ENCODE data around the gene HLF. TPM values are rescaled to one million over a fixed set of nuclear protein-coding genes. Genes with fewer than 3 reads are reported as not detected.

HLF gene
- total and polyA plus RNA-seq, 2 donors (not counting 1 experiment from before 2014, with no cell fraction given), result 0.10 TPM; not detected in 1

GRCh38 chr17:55321427-55322060, 56.8 kb downstream of the HLF start:
- TF ChIP-seq CTCF (IDR thresholded peaks at IDR 0.05), result no peak

GRCh38 chr17:55322453-55322985, 57.8 kb downstream of the HLF start:
- Mint-ChIP-seq H3K27me3 (peaks cover 7% of the 10 kb centered on the region), H3K4me1 (no peaks in the 10 kb centered on the region), H3K9me3 (ENCODE audit: insufficient read depth) (no peaks in the 10 kb centered on the region), H3K4me3 (no peak overlapping the region), H3K27ac (no peak overlapping the region)
- Histone ChIP-seq H4K20me1 (ENCODE audit: control insufficient read depth, insufficient read depth, low read length, poor library complexity, severe bottlenecking) (no peaks in the 10 kb centered on the region), H3K27me3 (replicated peaks in 1 of 4; ENCODE audit: control extremely low read depth in 1 of 4, control insufficient read depth in 3 of 4, insufficient read depth in 4 of 4, low read length in 3 of 4) (peaks cover 0 to 4% (median 0%) of the 10 kb centered on the region in 4 experiments), H3K36me3 (replicated peaks in 1 of 2; ENCODE audit: control extremely low read depth in 1 of 2, control insufficient read depth in 1 of 2, extremely low read depth in 1 of 2, insufficient read depth in 2 of 2, low read length in 1 of 2) (no peaks in the 10 kb centered on the region), H3K4me2 (replicated peaks; ENCODE audit: low read depth, low read length, poor library complexity, severe bottlenecking) (no peak overlapping the region), H3K27ac (ENCODE audit: low read length in 2 of 2) (no peak overlapping the region), H3K4me3 (ENCODE audit: control extremely low read depth in 1 of 5, extremely low read depth in 1 of 5, insufficient read depth in 1 of 5, low read depth in 2 of 5, low read length in 4 of 5) (no peak overlapping the region), H2AFZ (ENCODE audit: insufficient read depth, low read depth, low read length, poor library complexity, severe bottlenecking) (no peak overlapping the region), H3K9ac (ENCODE audit: low read length) (no peak overlapping the region), H3K79me2 (ENCODE audit: control insufficient read depth, insufficient read depth, low read length) (no peaks in the 10 kb centered on the region), H3K4me1 (ENCODE audit: control insufficient read depth in 2 of 2, insufficient read depth in 2 of 2, low read length in 2 of 2) (no peaks in the 10 kb centered on the region), H3K9me3 (ENCODE audit: control extremely low read depth in 1 of 3, control insufficient read depth in 2 of 3, insufficient read depth in 1 of 3, low read length in 2 of 3) (no peaks in the 10 kb centered on the region)
- CTCF ChIA-PET, result no interaction called here
- DNase-seq, result no peak
- intact Hi-C loops (cut with micrococcal nuclease), result no loop called here
- 91% methylated on average over 6 of the region's 11 CpGs for WGBS (ENCODE audit: insufficient coverage)
- ATAC-seq (ENCODE audit: low read depth), result no peak
- POLR2A ChIA-PET, result no interaction called here
- no peak for TF ChIP-seq CTCF (IDR thresholded peaks at IDR 0.05)
- no peak for TF ChIP-seq EZH2 (IDR thresholded peaks at IDR 0.05; ENCODE audit: borderline replicate concordance, insufficient read depth, low read depth, low read length, poor library complexity, severe bottlenecking)

More at GRCh38 chr17:55321427-55322060, 56.8 kb downstream of the HLF start:
- no peak for DNase-seq
- Histone ChIP-seq H3K79me2 (ENCODE audit: control insufficient read depth, insufficient read depth, low read length) (no peaks in the 10 kb centered on the region), H3K4me2 (replicated peaks; ENCODE audit: low read depth, low read length, poor library complexity, severe bottlenecking) (no peak overlapping the region), H4K20me1 (ENCODE audit: control insufficient read depth, insufficient read depth, low read length, poor library complexity, severe bottlenecking) (no peaks in the 10 kb centered on the region), H3K4me3 (ENCODE audit: control extremely low read depth in 1 of 5, extremely low read depth in 1 of 5, insufficient read depth in 1 of 5, low read depth in 2 of 5, low read length in 4 of 5) (no peak overlapping the region), H3K27me3 (replicated peaks in 1 of 4; ENCODE audit: control extremely low read depth in 1 of 4, control insufficient read depth in 3 of 4, insufficient read depth in 4 of 4, low read length in 3 of 4) (peaks cover 0 to 4% (median 0%) of the 10 kb centered on the region in 4 experiments), H3K27ac (ENCODE audit: low read length in 2 of 2) (no peak overlapping the region), H3K36me3 (replicated peaks in 1 of 2; ENCODE audit: control extremely low read depth in 1 of 2, control insufficient read depth in 1 of 2, extremely low read depth in 1 of 2, insufficient read depth in 2 of 2, low read length in 1 of 2) (no peaks in the 10 kb centered on the region), H2AFZ (ENCODE audit: insufficient read depth, low read depth, low read length, poor library complexity, severe bottlenecking) (no peak overlapping the region), H3K9me3 (ENCODE audit: control extremely low read depth in 1 of 3, control insufficient read depth in 2 of 3, insufficient read depth in 1 of 3, low read length in 2 of 3) (no peaks in the 10 kb centered on the region), H3K4me1 (ENCODE audit: control insufficient read depth in 2 of 2, insufficient read depth in 2 of 2, low read length in 2 of 2) (no peaks in the 10 kb centered on the region), H3K9ac (ENCODE audit: low read length) (no peak overlapping the region)
- H3K4me3 Mint-ChIP-seq, result no peak overlapping the region
- ChIA-PET CTCF (interaction anchor here (1.0 kb wide), 1 partner anchor 160 kb away, joined by 3 read pairs; no protein-coding TSS in a partner anchor), POLR2A (no interaction called here)
- no peak for ATAC-seq (ENCODE audit: low read depth)
- no peak overlapping the region for H3K27ac Mint-ChIP-seq
- intact Hi-C loops (cut with micrococcal nuclease), result no loop called here
- WGBS (ENCODE audit: insufficient coverage), result no CpG with 5 or more reads among the region's 6 CpGs
- peaks cover 4% of the 10 kb centered on the region for H3K27me3 Mint-ChIP-seq
- H3K4me1 Mint-ChIP-seq, result no peaks in the 10 kb centered on the region
- H3K9me3 Mint-ChIP-seq (ENCODE audit: insufficient read depth), result no peaks in the 10 kb centered on the region
